Spleen (tissue), 11 donors: ENCODE measurements around the gene DPP9. TPM values are rescaled to one million over a fixed set of nuclear protein-coding genes. Genes with fewer than 3 reads are reported as not detected.

Source experiments
- DNase-seq: peaks from one replicate; pipeline ENCODE4 v3.0.0-alpha.2; 2020
- H3K27ac ChIP-seq, 8 donors: fragments of 200-600 bp; sonication (generic) in 7 of 8; 1 replicate in 4 of 8; 2 replicates in 4 of 8; pipeline versions ENCODE4 v1.5.0 to v1.8.0; 2016 to 2021; ENCODE audit warnings: inconsistent platforms in 4 of 8, mild to moderate bottlenecking in 4 of 8, moderate library complexity in 1 of 8
- H3K27me3 ChIP-seq, 7 donors: fragments of 200-600 bp; sonication (generic) in 6 of 7; replicated peaks in 1 of 7; 1 replicate in 4 of 7; 2 replicates in 3 of 7; pipeline versions ENCODE4 v1.5.0 to v1.8.0; 2016 to 2021; ENCODE audit warnings: inconsistent platforms in 3 of 7, mild to moderate bottlenecking in 1 of 7
- H3K36me3 ChIP-seq, 6 donors: fragments of 200-600 bp; sonication (generic) in 5 of 6; 1 replicate in 4 of 6; 2 replicates in 2 of 6; pipeline versions ENCODE4 v1.5.0 to v1.8.0; 2016 to 2021; ENCODE audit warnings: inconsistent platforms in 2 of 6
- H3K4me1 ChIP-seq, 6 donors: fragments of 200-600 bp; sonication (generic) in 5 of 6; 1 replicate in 3 of 6; 2 replicates in 3 of 6; pipeline versions ENCODE4 v1.5.0 to v1.8.0; 2016 to 2021; ENCODE audit warnings: inconsistent platforms in 3 of 6
- H3K4me3 ChIP-seq, 8 donors: fragments of 200-600 bp; sonication (generic) in 7 of 8; 1 replicate in 4 of 8; 2 replicates in 4 of 8; pipeline versions ENCODE4 v1.5.0 to v1.8.0; 2016 to 2021; ENCODE audit warnings: inconsistent platforms in 4 of 8, mild to moderate bottlenecking in 4 of 8, moderate library complexity in 2 of 8
- H3K9me3 ChIP-seq, 8 donors: fragments of 200-600 bp; sonication (generic) in 7 of 8; 1 replicate in 4 of 8; 2 replicates in 4 of 8; pipeline versions ENCODE4 v1.5.0 to v1.8.0; 2016 to 2021; ENCODE audit warnings: inconsistent platforms in 4 of 8
- POLR2A ChIP-seq, 3 donors: fragments of 450-650 bp; IDR thresholded peaks; one replicate each; pipeline ENCODE4 v1.5.1; 2017; ENCODE audit warnings: antibody characterized with exemption in 3 of 3, mild to moderate bottlenecking in 1 of 3
- POLR2AphosphoS5 ChIP-seq, 3 donors: sonication (generic); formaldehyde crosslinking; IDR thresholded peaks; one replicate each; pipeline ENCODE4 v1.5.1; 2017; ENCODE audit warnings: antibody characterized with exemption in 3 of 3
- WGBS, 5 donors: extraction: QIAGEN DNeasy Blood & Tissue Kit in 3 of 5; methylation state at CpG; one replicate each; pipeline versions ENCODE4 v1.1.5 to v1.1.7; 2013 to 2018; 5-methylcytosine and 5-hydroxymethylcytosine counted together
- intact Hi-C: fragments of 100-400 bp; cut with DNase I; formaldehyde crosslinking; loops from one replicate; pipeline ENCODE4 v1.15.0; 2023; ENCODE audit warnings: low total_unique reads
- polyA plus RNA-seq, 3 donors: library from polyadenylated mRNA; stranded (reverse); fragments of 200-250 nt; gene quantifications; one replicate each; pipeline ENCODE4 v1.2.1, GENCODE V29; 2013
- total RNA-seq, 7 donors: library from RNA; depleted of rRNA in 3 of 7; stranded (reverse); fragments of >200 nt in 3 of 7; fragmentation: NEBNext Ultra II Directional in 4 of 7; extraction: Animal tissue kit (Norgen Biotek cat#: 25700) in 4 of 7; gene quantifications; one replicate each; pipeline versions ENCODE4 v1.1.0 to v1.2.1, GENCODE V29; 2016 to 2021
- TF ChIP-seq, protein P1 (sequence below), 11 experiments: fragments of 200-600 bp in 7 of 11; fragments of 450-650 bp in 4 of 11; sonication (generic) in 4 of 11; IDR thresholded peaks in 8 of 11; conservative IDR thresholded peaks in 3 of 11; 1 replicate in 7 of 11; 2 replicates in 4 of 11; pipeline versions ENCODE4 v1.4.0 to v1.8.0; 2016 to 2021; ENCODE audit warnings: antibody characterized with exemption in 11 of 11, inconsistent platforms in 4 of 11, mild to moderate bottlenecking in 1 of 11
- donor health status: healthy with polysubstance abuse.
- donor health status: DM: no; HTN: no; CAD: no; lungs with moderate emphysema.
- donor health status: DM: no; HTN: no; CAD: no.
- donor health status: Bipolar disorder and iron deficiency.
- donor health status: healthy.
- donor health status: DM: no; HTN: no; CAD: no.
- donor health status: DM: yes; HTN: yes; CAD: no.

DPP9 gene
- total and polyA plus RNA-seq, 10 donors: 22.8 to 89.9 (median 64.9) TPM

DNA sequence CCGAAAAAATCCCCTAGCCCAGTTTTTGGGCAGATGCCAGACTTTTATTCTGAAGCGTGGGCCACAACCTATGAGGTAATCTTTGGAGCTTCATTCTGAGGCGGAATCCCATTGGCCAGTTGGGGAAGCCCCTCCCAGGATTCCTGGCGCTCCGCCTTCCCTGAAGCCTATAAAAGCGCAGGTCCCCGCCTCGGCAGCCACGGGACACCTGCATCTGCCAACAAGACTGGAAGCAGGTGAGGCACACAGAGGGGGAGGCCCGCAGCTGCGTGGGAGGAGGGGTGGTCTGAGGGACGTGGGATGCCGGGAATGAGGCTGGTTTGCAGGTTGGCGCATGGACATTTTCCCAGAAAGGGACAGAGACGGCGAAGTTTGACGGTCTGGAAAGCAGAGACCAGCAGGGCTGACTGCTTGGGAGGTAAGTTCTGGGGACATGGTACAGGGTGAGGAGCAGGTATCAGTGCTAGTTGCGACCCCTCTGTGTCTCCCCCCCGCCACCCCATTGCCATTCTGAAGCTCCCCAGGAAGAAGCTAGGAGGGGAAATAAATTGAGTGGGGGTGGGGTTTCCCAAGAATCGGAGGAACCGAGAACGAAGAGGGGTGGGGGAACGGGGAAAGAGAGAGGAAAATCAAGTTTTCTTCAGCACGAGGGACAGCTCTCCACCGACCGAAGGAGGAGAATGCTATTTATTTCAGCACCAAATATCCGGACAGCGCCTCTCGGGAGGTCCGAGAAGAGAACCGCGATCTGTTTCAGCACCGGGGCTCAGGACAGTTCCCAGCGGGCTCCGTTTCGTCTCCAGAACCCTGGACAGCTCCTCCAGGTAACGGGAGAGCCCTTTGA, 45.5 kb upstream of the DPP9 start:
- Histone ChIP-seq H3K27ac (no peak overlapping the region), H3K4me3 (no peak overlapping the region), H3K36me3 (no peaks in the 10 kb centered on the region), H3K27me3 (peaks cover 0 to 41% (median 0%) of the 10 kb centered on the region in 7 donors), H3K9me3 (peaks cover 0 to 7% (median 0%) of the 10 kb centered on the region in 8 donors), H3K4me1 (no peaks in the 10 kb centered on the region)
- peak; percentile 81 for DNase-seq
- TF ChIP-seq POLR2A (IDR thresholded peaks at IDR 0.05): no peak
- TF ChIP-seq POLR2AphosphoS5 (IDR thresholded peaks at IDR 0.05): peak in 2 of 3 donors; percentile 29 to 32
- 12 to 14% (median 12%) methylated on average over 34 to 37 of the region's 37 CpGs for WGBS, 5 donors
- intact Hi-C loops: no loop called here

DNA sequence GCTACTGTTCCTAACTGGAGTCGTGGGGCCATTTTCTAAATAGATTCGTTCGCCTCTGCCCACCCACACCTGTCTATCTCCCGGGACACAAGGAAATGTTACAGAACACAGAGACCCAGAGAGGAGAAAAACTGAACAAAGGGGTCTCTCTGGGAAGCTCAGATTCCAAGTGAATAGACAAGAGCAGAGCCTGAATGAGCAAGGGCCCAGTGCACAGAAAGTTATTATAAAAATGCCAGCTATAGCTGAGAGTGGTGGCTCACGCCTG, 40.7 kb upstream of the DPP9 start:
- Histone ChIP-seq H3K36me3 (no peaks in the 10 kb centered on the region), H3K27me3 (peaks cover 0 to 69% (median 22%) of the 10 kb centered on the region in 7 donors)
- WGBS, 5 donors: 71 to 83% (median 79%) methylated on average over 5 of the region's 5 CpGs

DNA sequence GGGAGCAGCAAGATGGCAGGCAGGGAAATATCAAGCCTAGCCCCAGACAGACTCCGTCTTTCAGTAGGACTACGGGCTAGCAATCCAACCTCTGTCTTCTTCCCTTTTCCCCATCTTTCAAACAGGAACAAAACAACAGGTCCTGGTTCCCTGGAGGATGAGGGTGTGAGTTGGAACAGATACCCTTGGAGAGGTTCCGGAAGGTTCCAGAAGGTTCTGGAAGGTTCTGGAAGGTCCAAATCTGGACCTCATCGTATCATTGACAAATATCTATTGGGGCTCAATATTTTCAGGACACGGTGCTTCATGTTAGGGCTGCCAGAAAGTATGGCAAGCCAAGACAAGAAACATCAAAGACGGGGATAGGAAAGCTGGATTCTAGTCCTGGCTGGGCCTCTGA, 39.4 kb upstream of the DPP9 start:
- Histone ChIP-seq H3K27me3 (peaks cover 0 to 75% (median 22%) of the 10 kb centered on the region in 7 donors), H3K4me1 (peaks cover 8 to 19% (median 14%) of the 10 kb centered on the region in 6 donors), H3K9me3 (peaks cover 0 to 7% (median 0%) of the 10 kb centered on the region in 8 donors), H3K4me3 (no peak overlapping the region), H3K27ac (no peak overlapping the region), H3K36me3 (no peaks in the 10 kb centered on the region)
- intact Hi-C loops: no loop called here
- 76 to 86% (median 81%) methylated on average over 6 of the region's 6 CpGs for WGBS, 5 donors
- TF ChIP-seq POLR2AphosphoS5 (IDR thresholded peaks at IDR 0.05) (no peak), POLR2A (IDR thresholded peaks at IDR 0.05) (no peak)
- TF ChIP-seq, protein P1, sequence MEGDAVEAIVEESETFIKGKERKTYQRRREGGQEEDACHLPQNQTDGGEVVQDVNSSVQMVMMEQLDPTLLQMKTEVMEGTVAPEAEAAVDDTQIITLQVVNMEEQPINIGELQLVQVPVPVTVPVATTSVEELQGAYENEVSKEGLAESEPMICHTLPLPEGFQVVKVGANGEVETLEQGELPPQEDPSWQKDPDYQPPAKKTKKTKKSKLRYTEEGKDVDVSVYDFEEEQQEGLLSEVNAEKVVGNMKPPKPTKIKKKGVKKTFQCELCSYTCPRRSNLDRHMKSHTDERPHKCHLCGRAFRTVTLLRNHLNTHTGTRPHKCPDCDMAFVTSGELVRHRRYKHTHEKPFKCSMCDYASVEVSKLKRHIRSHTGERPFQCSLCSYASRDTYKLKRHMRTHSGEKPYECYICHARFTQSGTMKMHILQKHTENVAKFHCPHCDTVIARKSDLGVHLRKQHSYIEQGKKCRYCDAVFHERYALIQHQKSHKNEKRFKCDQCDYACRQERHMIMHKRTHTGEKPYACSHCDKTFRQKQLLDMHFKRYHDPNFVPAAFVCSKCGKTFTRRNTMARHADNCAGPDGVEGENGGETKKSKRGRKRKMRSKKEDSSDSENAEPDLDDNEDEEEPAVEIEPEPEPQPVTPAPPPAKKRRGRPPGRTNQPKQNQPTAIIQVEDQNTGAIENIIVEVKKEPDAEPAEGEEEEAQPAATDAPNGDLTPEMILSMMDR (IDR thresholded peaks at IDR 0.05 in 8 of 11, conservative IDR thresholded peaks at IDR 0.05 in 3 of 11): no peak
- no peak for DNase-seq

More for the DNA sequence above, 40.7 kb upstream of the DPP9 start:
- peaks cover 8 to 15% (median 11%) of the 10 kb centered on the region in 6 donors for H3K4me1 ChIP-seq
- TF ChIP-seq, protein P1 (IDR thresholded peaks at IDR 0.05 in 8 of 11, conservative IDR thresholded peaks at IDR 0.05 in 3 of 11): no peak
- TF ChIP-seq POLR2A (IDR thresholded peaks at IDR 0.05) (no peak), POLR2AphosphoS5 (IDR thresholded peaks at IDR 0.05) (no peak)
- no peak overlapping the region for H3K27ac ChIP-seq
- no peak overlapping the region for H3K4me3 ChIP-seq
- peaks cover 0 to 3% (median 0%) of the 10 kb centered on the region in 8 donors for H3K9me3 ChIP-seq
- DNase-seq: no peak
- intact Hi-C loops: no loop called here

DNA sequence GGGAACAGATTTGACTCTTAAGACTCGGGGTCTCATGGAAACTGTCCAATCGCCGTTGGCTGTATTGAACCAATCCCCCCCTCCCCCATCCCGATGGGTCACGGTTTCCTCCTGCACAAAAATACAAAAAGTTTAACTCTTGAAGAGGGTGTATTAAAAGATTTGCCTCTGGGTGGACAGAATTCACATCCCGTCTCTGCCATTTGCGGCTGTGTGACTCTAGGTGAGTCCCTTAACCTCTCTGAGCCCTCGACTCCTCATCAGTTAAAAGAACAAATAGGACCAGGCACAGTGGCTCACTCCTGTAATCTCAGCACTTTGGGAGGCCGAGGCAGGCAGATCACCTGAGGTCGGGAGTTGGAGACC, 36.6 kb upstream of the DPP9 start:
- TF ChIP-seq, protein P1 (IDR thresholded peaks at IDR 0.05 in 8 of 11, conservative IDR thresholded peaks at IDR 0.05 in 3 of 11): no peak
- TF ChIP-seq POLR2A (IDR thresholded peaks at IDR 0.05) (no peak), POLR2AphosphoS5 (IDR thresholded peaks at IDR 0.05) (no peak)
- no peaks in the 10 kb centered on the region for H3K36me3 ChIP-seq
- intact Hi-C loops: no loop called here
- H3K4me3 ChIP-seq: peak overlapping the region in 5 of 8 donors; percentile 12 to 63 (median 28)
- 40 to 74% (median 44%) methylated on average over 5 to 10 of the region's 10 CpGs for WGBS, 5 donors
- H3K4me1 ChIP-seq: peaks cover 8 to 19% (median 14%) of the 10 kb centered on the region in 6 donors
- H3K27ac ChIP-seq: no peak overlapping the region
- no peak for DNase-seq
- H3K9me3 ChIP-seq: peaks cover 0 to 7% (median 0%) of the 10 kb centered on the region in 8 donors
- peaks cover 0 to 62% (median 22%) of the 10 kb centered on the region in 7 donors for H3K27me3 ChIP-seq
